K562 (cell line): ENCODE results near the gene WDR31. TPM values are rescaled to one million over a fixed set of nuclear protein-coding genes. Genes with fewer than 3 reads are reported as not detected.

ENCODE experiments used
- C11orf30 ChIP-seq: fragments of 450-650 bp; IDR thresholded peaks from 2 replicates; pipeline ENCODE4 v1.6.1; 2016; ENCODE audit warnings: low read depth, mild to moderate bottlenecking
- FOXJ3 ChIP-seq: sonication (generic); formaldehyde crosslinking; IDR thresholded peaks from 2 replicates; pipeline ENCODE4 v1.4.0; 2020; ENCODE audit warnings: mild to moderate bottlenecking, missing genetic modification reagents
- HDAC8 ChIP-seq: fragments of 450-650 bp; IDR thresholded peaks from 2 replicates; pipeline ENCODE4 v1.6.1; 2016; ENCODE audit warnings: mild to moderate bottlenecking, missing genetic modification characterization, moderate library complexity, missing compliant biosample characterization
- NFATC3 ChIP-seq: fragments of 450-650 bp; IDR thresholded peaks from 2 replicates; pipeline ENCODE4 v1.6.1; 2017; ENCODE audit warnings: mild to moderate bottlenecking
- RBM22 ChIP-seq: fragments of 200-400 bp; formaldehyde crosslinking; IDR thresholded peaks from 2 replicates; pipeline ENCODE4 v1.6.1; 2018; ENCODE audit warnings: low read length, low read depth; ENCODE audit not compliant: poor library complexity, severe bottlenecking
- SETDB1 ChIP-seq: IDR thresholded peaks from one replicate; pipeline ENCODE4 v1.6.1; 2012; ENCODE audit warnings: low read length, control low read depth, inconsistent platforms
- TCF3 ChIP-seq: sonication (generic); formaldehyde crosslinking; IDR thresholded peaks from 2 replicates; pipeline ENCODE4 v1.4.0; 2020; ENCODE audit warnings: mild to moderate bottlenecking, missing genetic modification reagents
- TEAD1 ChIP-seq, 2 experiments: fragments of 450-650 bp in 1 of 2; sonication (generic) in 1 of 2; formaldehyde crosslinking; IDR thresholded peaks; 2 replicates each; pipeline versions ENCODE4 v1.4.0 to v1.8.0; 2020 to 2022; ENCODE audit warnings: mild to moderate bottlenecking in 2 of 2, missing genetic modification reagents in 1 of 2
- U2AF1 ChIP-seq: fragments of 200-400 bp; formaldehyde crosslinking; optimal IDR thresholded peaks from 2 replicates; pipeline ENCODE3; 2017; ENCODE audit warnings: mild to moderate bottlenecking, low read depth, low read length, moderate library complexity
- ZNF347 ChIP-seq: fragments of 450-650 bp; formaldehyde crosslinking; IDR thresholded peaks from 2 replicates; pipeline ENCODE4 v1.4.0; 2020; ENCODE audit warnings: low read depth, mild to moderate bottlenecking, moderate library complexity
- ZNF644 ChIP-seq: fragments of 200-800 bp; sonication (Bioruptor generic); IDR thresholded peaks from 2 replicates; pipeline ENCODE4 v1.6.1; 2016; ENCODE audit warnings: low read depth, missing genetic modification characterization, missing compliant biosample characterization
- polyA plus RNA-seq, 8 experiments: library from polyadenylated mRNA; depleted of rRNA in 4 of 8; stranded (reverse) in 5 of 8; unstranded in 3 of 8; fragments of >200 nt; fragmentation: Nextera tagmentation in 2 of 8; fragmentation: Illumina TruSeq in 1 of 8; extraction: Ambion mirVana in 2 of 8; extraction: Trizol in 1 of 8; gene quantifications; 2 replicates each; pipeline versions ENCODE4 v1.2.1 to v1.2.3, GENCODE V29; 2011 to 2014; ENCODE audit warnings: inconsistent platforms in 1 of 8, missing spikeins in 1 of 8
- total RNA-seq, 7 experiments: library from RNA; depleted of rRNA in 6 of 7; stranded (reverse); fragments of >200 nt in 6 of 7; fragmentation: Illumina TruSeq in 2 of 7; extraction: Trizol in 2 of 7; gene quantifications; 2 replicates each; pipeline versions ENCODE4 v1.2.1 to v1.2.3, GENCODE V29; 2011 to 2021; ENCODE audit warnings: low replicate concordance in 1 of 7
- TF ChIP-seq, protein P1 (sequence below), 3 experiments: IDR thresholded peaks in 2 of 3; conservative IDR thresholded peaks in 1 of 3; 2 replicates each; pipeline ENCODE4 v1.5.1; 2011 to 2012; ENCODE audit warnings: low read length in 3 of 3, mild to moderate bottlenecking in 3 of 3, control low read depth in 2 of 3, improper control_type of control experiment in 1 of 3, inconsistent platforms in 1 of 3, low read depth in 1 of 3, mixed read lengths in 1 of 3, moderate library complexity in 1 of 3; ENCODE audit not compliant: insufficient read depth in 2 of 3
- TF ChIP-seq, protein P2 (sequence below): fragments of 250-450 bp; sonication (Bioruptor Pico); IDR thresholded peaks from 2 replicates; pipeline ENCODE4 v1.8.0; 2021; ENCODE audit warnings: borderline replicate concordance, mild to moderate bottlenecking, moderate library complexity; ENCODE audit not compliant: poor library complexity, severe bottlenecking
- TF ChIP-seq, protein P3 (sequence below): fragments of 250-450 bp; sonication (Bioruptor Pico); IDR thresholded peaks from 2 replicates; pipeline ENCODE4 v1.4.0; 2020; ENCODE audit warnings: mild to moderate bottlenecking, moderate library complexity
- TF ChIP-seq, protein P4 (sequence below), 3 experiments: fragments of 200-800 bp in 1 of 3; fragments of 250-450 bp in 1 of 3; fragments of 450-650 bp in 1 of 3; sonication (Bioruptor Pico) in 1 of 3; sonication (Bioruptor generic) in 1 of 3; formaldehyde crosslinking in 1 of 3; IDR thresholded peaks; 2 replicates each; pipeline versions ENCODE4 v1.6.1 to v1.8.0; 2016 to 2022; ENCODE audit warnings: mild to moderate bottlenecking in 2 of 3, missing genetic modification characterization in 2 of 3, missing compliant biosample characterization in 1 of 3, moderate library complexity in 1 of 3
- TF ChIP-seq, protein P5 (sequence below): sonication (generic); formaldehyde crosslinking; IDR thresholded peaks from 2 replicates; pipeline ENCODE4 v1.8.0; 2022; ENCODE audit warnings: mild to moderate bottlenecking, missing genetic modification reagents

Gene WDR31
- total and polyA plus RNA-seq, 9 of the 15 experiments (the other 6 are each of a cell fraction or from before 2014, with no cell fraction given): 0.35 to 1.8 (median 0.95) TPM

DNA sequence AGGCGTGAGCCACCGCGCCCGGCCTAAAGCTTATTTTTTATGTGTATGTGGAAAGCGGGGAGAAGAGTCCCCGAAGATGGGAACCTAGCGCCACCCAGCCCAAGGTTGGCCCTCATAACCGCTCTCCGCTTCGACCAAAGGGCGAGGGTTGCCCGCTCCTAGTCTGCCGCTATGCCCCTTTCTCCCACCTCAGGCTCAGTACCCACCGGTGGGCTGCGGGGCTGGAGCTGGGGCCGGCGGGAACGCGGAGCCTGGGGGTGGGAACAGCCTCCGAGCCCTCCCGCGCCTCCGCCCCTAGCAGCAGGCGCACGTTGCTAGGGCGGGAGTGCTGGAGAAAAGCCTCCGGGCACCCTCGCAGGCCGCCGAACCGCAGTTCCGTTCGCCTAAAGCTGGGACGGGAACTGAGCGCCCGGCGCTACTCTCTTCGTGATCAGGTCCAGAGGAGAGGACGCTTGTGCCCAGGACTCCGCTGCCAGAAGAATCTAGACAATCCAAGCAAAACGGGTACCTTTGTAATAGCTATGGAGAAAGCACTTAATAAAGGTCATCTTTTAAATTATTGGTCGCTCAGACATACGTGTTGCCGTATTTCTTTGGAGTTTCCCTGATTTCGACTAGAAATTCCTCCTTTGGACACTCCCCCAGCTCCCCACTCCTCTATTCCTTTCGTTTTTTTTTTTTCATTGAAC is at the start of gene WDR31 (continued):
- TF ChIP-seq, protein P1, sequence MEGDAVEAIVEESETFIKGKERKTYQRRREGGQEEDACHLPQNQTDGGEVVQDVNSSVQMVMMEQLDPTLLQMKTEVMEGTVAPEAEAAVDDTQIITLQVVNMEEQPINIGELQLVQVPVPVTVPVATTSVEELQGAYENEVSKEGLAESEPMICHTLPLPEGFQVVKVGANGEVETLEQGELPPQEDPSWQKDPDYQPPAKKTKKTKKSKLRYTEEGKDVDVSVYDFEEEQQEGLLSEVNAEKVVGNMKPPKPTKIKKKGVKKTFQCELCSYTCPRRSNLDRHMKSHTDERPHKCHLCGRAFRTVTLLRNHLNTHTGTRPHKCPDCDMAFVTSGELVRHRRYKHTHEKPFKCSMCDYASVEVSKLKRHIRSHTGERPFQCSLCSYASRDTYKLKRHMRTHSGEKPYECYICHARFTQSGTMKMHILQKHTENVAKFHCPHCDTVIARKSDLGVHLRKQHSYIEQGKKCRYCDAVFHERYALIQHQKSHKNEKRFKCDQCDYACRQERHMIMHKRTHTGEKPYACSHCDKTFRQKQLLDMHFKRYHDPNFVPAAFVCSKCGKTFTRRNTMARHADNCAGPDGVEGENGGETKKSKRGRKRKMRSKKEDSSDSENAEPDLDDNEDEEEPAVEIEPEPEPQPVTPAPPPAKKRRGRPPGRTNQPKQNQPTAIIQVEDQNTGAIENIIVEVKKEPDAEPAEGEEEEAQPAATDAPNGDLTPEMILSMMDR (IDR thresholded peaks at IDR 0.05 in 2 of 3, conservative IDR thresholded peaks at IDR 0.05 in 1 of 3; ENCODE audit: insufficient read depth in 2 of 3, low read depth in 1 of 3, low read length in 3 of 3): no peak
- TF ChIP-seq, protein P2, sequence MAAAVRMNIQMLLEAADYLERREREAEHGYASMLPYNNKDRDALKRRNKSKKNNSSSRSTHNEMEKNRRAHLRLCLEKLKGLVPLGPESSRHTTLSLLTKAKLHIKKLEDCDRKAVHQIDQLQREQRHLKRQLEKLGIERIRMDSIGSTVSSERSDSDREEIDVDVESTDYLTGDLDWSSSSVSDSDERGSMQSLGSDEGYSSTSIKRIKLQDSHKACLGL: no peak
- no peak for TF ChIP-seq NFATC3
- no peak for TF ChIP-seq ZNF644 (tag)
- no peak for TF ChIP-seq ZNF347 (CRISPR knock-in tag)
- no peak; a peak in 1 of 4 replicates for TF ChIP-seq TEAD1 (CRISPR knock-in tag; IDR thresholded peaks at IDR 0.05)
- TF ChIP-seq U2AF1: no peak
- TF ChIP-seq, protein P3, sequence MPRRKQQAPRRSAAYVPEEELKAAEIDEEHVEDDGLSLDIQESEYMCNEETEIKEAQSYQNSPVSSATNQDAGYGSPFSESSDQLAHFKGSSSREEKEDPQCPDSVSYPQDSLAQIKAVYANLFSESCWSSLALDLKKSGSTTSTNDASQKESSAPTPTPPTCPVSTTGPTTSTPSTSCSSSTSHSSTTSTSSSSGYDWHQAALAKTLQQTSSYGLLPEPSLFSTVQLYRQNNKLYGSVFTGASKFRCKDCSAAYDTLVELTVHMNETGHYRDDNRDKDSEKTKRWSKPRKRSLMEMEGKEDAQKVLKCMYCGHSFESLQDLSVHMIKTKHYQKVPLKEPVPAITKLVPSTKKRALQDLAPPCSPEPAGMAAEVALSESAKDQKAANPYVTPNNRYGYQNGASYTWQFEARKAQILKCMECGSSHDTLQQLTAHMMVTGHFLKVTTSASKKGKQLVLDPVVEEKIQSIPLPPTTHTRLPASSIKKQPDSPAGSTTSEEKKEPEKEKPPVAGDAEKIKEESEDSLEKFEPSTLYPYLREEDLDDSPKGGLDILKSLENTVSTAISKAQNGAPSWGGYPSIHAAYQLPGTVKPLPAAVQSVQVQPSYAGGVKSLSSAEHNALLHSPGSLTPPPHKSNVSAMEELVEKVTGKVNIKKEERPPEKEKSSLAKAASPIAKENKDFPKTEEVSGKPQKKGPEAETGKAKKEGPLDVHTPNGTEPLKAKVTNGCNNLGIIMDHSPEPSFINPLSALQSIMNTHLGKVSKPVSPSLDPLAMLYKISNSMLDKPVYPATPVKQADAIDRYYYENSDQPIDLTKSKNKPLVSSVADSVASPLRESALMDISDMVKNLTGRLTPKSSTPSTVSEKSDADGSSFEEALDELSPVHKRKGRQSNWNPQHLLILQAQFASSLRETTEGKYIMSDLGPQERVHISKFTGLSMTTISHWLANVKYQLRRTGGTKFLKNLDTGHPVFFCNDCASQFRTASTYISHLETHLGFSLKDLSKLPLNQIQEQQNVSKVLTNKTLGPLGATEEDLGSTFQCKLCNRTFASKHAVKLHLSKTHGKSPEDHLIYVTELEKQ (CRISPR knock-in tag): no peak
- TF ChIP-seq FOXJ3 (CRISPR knock-in tag): 0 out of 2 replicates have a peak, but pooled peaks have one; percentile 31
- TF ChIP-seq, protein P4, sequence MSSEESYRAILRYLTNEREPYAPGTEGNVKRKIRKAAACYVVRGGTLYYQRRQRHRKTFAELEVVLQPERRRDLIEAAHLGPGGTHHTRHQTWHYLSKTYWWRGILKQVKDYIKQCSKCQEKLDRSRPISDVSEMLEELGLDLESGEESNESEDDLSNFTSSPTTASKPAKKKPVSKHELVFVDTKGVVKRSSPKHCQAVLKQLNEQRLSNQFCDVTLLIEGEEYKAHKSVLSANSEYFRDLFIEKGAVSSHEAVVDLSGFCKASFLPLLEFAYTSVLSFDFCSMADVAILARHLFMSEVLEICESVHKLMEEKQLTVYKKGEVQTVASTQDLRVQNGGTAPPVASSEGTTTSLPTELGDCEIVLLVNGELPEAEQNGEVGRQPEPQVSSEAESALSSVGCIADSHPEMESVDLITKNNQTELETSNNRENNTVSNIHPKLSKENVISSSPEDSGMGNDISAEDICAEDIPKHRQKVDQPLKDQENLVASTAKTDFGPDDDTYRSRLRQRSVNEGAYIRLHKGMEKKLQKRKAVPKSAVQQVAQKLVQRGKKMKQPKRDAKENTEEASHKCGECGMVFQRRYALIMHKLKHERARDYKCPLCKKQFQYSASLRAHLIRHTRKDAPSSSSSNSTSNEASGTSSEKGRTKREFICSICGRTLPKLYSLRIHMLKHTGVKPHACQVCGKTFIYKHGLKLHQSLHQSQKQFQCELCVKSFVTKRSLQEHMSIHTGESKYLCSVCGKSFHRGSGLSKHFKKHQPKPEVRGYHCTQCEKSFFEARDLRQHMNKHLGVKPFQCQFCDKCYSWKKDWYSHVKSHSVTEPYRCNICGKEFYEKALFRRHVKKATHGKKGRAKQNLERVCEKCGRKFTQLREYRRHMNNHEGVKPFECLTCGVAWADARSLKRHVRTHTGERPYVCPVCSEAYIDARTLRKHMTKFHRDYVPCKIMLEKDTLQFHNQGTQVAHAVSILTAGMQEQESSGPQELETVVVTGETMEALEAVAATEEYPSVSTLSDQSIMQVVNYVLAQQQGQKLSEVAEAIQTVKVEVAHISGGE (CRISPR knock-in tag; IDR thresholded peaks at IDR 0.05): peak; percentile 96 to 100 (median 99)
- no peak for TF ChIP-seq SETDB1
- TF ChIP-seq HDAC8 (tag): no peak
- peak; percentile 98 for TF ChIP-seq RBM22
- peak; percentile 86 for TF ChIP-seq C11orf30
- TF ChIP-seq, protein P5, sequence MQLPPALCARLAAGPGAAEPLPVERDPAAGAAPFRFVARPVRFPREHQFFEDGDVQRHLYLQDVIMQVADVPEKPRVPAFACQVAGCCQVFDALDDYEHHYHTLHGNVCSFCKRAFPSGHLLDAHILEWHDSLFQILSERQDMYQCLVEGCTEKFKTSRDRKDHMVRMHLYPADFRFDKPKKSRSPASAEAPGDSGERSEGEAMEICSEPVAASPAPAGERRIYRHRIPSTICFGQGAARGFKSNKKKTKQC (CRISPR knock-in tag): no peak
- TF ChIP-seq TCF3 (CRISPR knock-in tag): no peak
